ENCODE results near the gene RPS26.

- TF ChIP-seq, protein P1, sequence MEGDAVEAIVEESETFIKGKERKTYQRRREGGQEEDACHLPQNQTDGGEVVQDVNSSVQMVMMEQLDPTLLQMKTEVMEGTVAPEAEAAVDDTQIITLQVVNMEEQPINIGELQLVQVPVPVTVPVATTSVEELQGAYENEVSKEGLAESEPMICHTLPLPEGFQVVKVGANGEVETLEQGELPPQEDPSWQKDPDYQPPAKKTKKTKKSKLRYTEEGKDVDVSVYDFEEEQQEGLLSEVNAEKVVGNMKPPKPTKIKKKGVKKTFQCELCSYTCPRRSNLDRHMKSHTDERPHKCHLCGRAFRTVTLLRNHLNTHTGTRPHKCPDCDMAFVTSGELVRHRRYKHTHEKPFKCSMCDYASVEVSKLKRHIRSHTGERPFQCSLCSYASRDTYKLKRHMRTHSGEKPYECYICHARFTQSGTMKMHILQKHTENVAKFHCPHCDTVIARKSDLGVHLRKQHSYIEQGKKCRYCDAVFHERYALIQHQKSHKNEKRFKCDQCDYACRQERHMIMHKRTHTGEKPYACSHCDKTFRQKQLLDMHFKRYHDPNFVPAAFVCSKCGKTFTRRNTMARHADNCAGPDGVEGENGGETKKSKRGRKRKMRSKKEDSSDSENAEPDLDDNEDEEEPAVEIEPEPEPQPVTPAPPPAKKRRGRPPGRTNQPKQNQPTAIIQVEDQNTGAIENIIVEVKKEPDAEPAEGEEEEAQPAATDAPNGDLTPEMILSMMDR (IDR thresholded peaks at IDR 0.05) = no peak
- no peak for TF ChIP-seq EP300 (IDR thresholded peaks at IDR 0.05)
- no peak for TF ChIP-seq POLR2A (IDR thresholded peaks at IDR 0.05)
- no peak for TF ChIP-seq POLR2AphosphoS5 (IDR thresholded peaks at IDR 0.05)
Measured at GRCh38 chr12:56031987-56032386, 9.7 kb upstream of the RPS26 start.

All from upper lobe of left lung (tissue), 4 donors.